Measurements from ENCODE around the gene ENAH.

DNA sequence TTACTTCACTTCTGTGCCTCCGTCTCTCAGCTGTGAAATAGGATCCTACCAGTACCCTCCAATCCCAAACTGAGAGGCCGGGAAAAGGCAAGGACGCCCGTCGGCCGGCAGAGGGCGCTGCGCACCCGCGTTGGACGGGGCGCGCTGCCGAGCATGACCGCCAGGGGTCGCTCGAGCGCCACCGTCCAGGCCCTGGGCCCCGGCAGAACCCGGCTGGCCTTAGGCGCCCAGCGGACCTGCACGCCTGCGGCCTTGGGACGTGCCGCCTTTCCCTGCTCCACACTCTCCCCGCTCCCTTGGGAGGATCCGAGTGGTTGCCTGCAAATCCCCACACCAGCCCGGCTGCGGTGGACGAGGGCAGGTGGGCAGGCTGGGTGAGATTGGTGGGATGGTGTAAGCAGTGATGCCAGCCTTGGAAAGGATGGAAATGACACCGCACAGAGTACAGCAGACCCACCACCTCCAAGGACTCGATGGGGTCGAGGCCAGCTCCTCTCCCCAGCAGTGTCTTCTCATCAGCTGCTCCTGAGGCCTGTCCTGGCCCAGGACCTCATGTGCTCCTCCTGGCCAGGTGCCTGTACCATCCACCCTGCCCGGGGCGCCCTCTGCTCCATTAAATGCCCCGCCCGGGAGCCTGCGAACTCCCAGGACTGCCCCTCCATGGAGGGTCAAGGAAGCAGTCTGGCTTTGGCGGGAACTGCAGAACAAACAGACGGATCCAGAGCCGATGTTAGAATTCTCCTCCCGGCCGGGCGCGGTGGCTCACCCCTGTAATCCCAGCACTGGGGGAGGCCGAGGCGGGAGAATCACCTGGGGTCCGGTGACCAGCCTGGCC is 177.7 kb downstream of the ENAH start:
- TF ChIP-seq, protein P1, sequence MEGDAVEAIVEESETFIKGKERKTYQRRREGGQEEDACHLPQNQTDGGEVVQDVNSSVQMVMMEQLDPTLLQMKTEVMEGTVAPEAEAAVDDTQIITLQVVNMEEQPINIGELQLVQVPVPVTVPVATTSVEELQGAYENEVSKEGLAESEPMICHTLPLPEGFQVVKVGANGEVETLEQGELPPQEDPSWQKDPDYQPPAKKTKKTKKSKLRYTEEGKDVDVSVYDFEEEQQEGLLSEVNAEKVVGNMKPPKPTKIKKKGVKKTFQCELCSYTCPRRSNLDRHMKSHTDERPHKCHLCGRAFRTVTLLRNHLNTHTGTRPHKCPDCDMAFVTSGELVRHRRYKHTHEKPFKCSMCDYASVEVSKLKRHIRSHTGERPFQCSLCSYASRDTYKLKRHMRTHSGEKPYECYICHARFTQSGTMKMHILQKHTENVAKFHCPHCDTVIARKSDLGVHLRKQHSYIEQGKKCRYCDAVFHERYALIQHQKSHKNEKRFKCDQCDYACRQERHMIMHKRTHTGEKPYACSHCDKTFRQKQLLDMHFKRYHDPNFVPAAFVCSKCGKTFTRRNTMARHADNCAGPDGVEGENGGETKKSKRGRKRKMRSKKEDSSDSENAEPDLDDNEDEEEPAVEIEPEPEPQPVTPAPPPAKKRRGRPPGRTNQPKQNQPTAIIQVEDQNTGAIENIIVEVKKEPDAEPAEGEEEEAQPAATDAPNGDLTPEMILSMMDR (IDR thresholded peaks at IDR 0.05): peak; percentile 100
- TF ChIP-seq POLR2A (IDR thresholded peaks at IDR 0.05): no peak

All from esophagus squamous epithelium (tissue), 4 donors.